ENCODE measurements around the gene GARNL3.

The GARNL3 gene

GRCh38 chr9:127225801-127226625 lies 38.6 kb upstream of the GARNL3 start:
- TF ChIP-seq CTCF (IDR thresholded peaks at IDR 0.05; ENCODE audit: insufficient read depth, low read depth, low read length, missing control alignments) = no peak
- peak overlapping the region; percentile 69 for H3K4me3 ChIP-seq (ENCODE audit: low read depth, low read length)
- peak; percentile 43 for DNase-seq (ENCODE audit: low read depth)

DNA sequence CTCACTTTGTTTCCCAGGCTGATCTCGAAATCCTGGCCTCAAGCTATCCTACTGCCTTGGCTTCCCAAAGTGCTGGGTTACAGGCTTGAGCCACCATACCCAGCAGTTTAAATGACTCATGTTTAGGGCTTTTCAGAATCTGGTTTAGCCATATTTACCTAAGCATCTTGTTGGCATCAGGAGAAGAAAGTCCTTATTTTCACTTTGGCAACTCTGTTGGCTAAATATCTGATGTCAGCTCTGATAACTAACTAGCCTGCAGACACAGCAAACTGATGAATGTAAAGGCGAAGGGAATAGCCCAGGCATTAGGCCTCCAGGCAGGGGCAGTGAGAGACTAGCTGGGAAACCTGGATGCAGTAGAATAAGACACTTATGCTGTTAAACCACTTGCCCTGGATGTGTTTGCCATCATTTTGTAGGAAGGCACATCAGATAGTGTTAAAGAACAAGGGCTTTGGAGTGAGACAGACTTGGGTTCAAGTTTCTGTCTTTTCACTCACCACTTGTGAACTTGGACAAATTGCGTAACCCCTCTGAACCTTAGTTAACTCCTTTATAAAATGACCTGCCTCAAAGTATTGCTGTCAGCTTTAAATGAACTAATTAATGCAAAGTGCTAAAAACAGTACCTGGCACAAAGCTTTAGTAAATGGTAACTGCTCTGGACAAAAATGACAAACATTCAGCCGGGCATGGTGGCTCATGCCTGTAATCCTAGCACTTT lies 34.7 kb upstream of the GARNL3 start:
- no peak overlapping the region for H3K4me3 ChIP-seq (ENCODE audit: low read depth, low read length)
- no peak for DNase-seq (ENCODE audit: low read depth)
- TF ChIP-seq CTCF (IDR thresholded peaks at IDR 0.05; ENCODE audit: insufficient read depth, low read depth, low read length, missing control alignments) = no peak

DNA sequence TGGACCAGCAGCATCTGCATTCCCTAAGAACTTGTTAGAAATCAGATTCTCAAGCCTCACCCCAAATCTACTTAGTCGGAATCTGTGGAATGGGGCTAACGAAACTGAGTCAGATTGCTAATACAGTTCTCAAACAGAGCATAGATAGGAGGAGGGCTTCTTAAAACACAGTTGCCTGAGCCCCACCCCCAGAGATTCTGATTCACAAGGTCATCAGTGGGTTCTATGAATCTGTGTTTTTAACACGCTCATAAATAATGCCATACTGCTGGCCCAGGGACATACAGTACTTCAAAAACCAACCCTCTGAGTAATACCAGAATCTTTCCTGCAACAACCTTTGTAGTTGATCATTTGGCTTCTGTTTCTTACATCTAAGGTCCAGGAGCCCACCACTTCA lies 32.9 kb upstream of the GARNL3 start:
- no peak for DNase-seq (ENCODE audit: low read depth)
- TF ChIP-seq CTCF (IDR thresholded peaks at IDR 0.05; ENCODE audit: insufficient read depth, low read depth, low read length, missing control alignments) = no peak
- no peak overlapping the region for H3K4me3 ChIP-seq (ENCODE audit: low read depth, low read length)

- no peak overlapping the region for H3K4me3 ChIP-seq (ENCODE audit: low read depth, low read length)
- no peak for DNase-seq (ENCODE audit: low read depth)
- no peak for TF ChIP-seq CTCF (IDR thresholded peaks at IDR 0.05; ENCODE audit: insufficient read depth, low read depth, low read length, missing control alignments)
Measured at GRCh38 chr9:127232833-127233549, 31.6 kb upstream of the GARNL3 start.

DNA sequence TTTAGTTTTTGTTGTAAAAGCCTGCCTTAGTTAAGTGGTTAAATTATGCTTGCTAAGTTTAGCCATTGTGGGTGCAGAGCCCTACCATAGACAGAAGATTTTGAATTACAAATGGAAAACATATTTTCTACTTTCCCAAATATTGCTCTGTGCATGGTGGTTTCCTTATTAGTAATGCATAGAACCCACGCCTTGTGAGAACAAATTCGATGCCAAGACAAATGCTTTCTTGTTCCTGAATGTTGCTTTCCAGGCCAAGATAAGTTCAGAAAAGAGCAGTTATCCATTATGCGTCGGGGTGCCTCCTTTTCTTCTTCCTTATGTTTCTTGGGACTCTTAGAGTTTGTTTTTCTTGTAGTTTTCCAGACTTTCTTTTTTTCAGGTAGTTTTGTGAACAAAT lies 31.0 kb upstream of the GARNL3 start:
- H3K4me3 ChIP-seq (ENCODE audit: low read depth, low read length) = no peak overlapping the region
- DNase-seq (ENCODE audit: low read depth) = no peak
- no peak for TF ChIP-seq CTCF (IDR thresholded peaks at IDR 0.05; ENCODE audit: insufficient read depth, low read depth, low read length, missing control alignments)

DNA sequence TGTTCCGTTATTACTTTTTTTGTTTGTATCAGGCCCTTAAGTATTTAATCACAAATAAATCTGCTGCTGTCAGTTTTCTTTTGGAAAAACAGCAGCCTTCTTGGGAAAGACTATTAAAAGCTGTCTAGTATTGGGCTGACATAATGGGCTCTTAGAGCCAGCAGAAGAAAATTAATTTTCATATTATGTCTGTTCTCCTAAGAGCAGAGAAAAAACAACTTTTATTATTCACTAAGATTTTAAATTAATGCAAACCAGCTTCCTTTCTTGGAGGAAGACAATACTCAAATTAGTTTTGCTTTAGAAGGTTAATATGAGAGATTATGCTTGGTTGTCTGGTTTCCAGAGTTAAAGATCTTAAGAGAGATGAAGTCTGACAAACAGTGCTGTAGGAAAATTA lies 30.6 kb upstream of the GARNL3 start:
- no peak for TF ChIP-seq CTCF (IDR thresholded peaks at IDR 0.05; ENCODE audit: insufficient read depth, low read depth, low read length, missing control alignments)
- no peak for DNase-seq (ENCODE audit: low read depth)
- H3K4me3 ChIP-seq (ENCODE audit: low read depth, low read length) = no peak overlapping the region

Measured in GM12865 (cell line).